Endothelial cell of umbilical vein (primary cell): ENCODE results near the gene NHERF2. TPM values are rescaled to one million over a fixed set of nuclear protein-coding genes. Genes with fewer than 3 reads are reported as not detected.

Experiments used
- BruUV-seq: library from RNA; stranded (reverse); fragments of 400-500 nt; replicated peaks from 2 replicates; lab custom pipeline; 2021; lab: Mats Ljungman, UMichigan
- CTCF ChIA-PET: fragments of 300-600, 350-600 bp; sonication (Branson Sonifier 250); formaldehyde crosslinking; loops from one replicate; lab custom pipeline; 2021; ENCODE audit warnings: antibody characterized with exemption, inconsistent platforms; lab: Charles Lee
- POLR2A ChIA-PET: fragments of 300-600, 350-600 bp; sonication (Branson Sonifier 250); formaldehyde crosslinking; loops from one replicate; lab custom pipeline; 2021; ENCODE audit warnings: antibody characterized with exemption, inconsistent platforms; lab: Charles Lee
- DNase-seq: peaks from one replicate; pipeline ENCODE4 v3.0.0-alpha.2; 2011; ENCODE audit warnings: low read depth, low spot score
- FAIRE-seq: peaks from 2 replicates; lab custom pipeline; 2011; peaks lifted over from hg19 to GRCh38; lab: Jason Lieb, UNC
- H2AFZ ChIP-seq: 2 replicates; pipeline ENCODE4 v1.6.0; 2012; ENCODE audit warnings: low read depth, low read length, control low read depth, inconsistent platforms
- H3K27ac ChIP-seq: 2 replicates; pipeline ENCODE4 v1.5.1; 2011; ENCODE audit warnings: low read depth, mild to moderate bottlenecking, control low read depth, low read length, moderate library complexity; ENCODE audit not compliant: insufficient read depth
- H3K27me3 ChIP-seq, 2 experiments: 2 replicates each; pipeline versions ENCODE4 v1.6.0 to v1.6.1; 2011; ENCODE audit warnings: low read length in 2 of 2, mixed read lengths in 1 of 2; ENCODE audit not compliant: control insufficient read depth in 2 of 2, insufficient read depth in 2 of 2
- H3K36me3 ChIP-seq, 2 experiments: 2 replicates in 1 of 2; 3 replicates in 1 of 2; pipeline ENCODE4 v1.5.1; 2011; ENCODE audit warnings: low read length in 2 of 2, mild to moderate bottlenecking in 1 of 2, moderate library complexity in 1 of 2; ENCODE audit not compliant: control insufficient read depth in 2 of 2, insufficient read depth in 2 of 2; ENCODE audit errors: extremely low read depth in 1 of 2
- H3K4me1 ChIP-seq: 3 replicates; pipeline ENCODE4 v1.5.1; 2011; ENCODE audit warnings: mild to moderate bottlenecking, low read length; ENCODE audit not compliant: control insufficient read depth, insufficient read depth; ENCODE audit errors: extremely low read depth
- H3K4me2 ChIP-seq: 2 replicates; pipeline ENCODE4 v1.6.1; 2011; ENCODE audit warnings: low read length, control low read depth, mixed read lengths; ENCODE audit not compliant: insufficient read depth
- H3K4me3 ChIP-seq, 3 experiments: fragments of 200-600 bp in 1 of 3; sonication (generic), shearing (Covaris generic) in 1 of 3; replicated peaks in 1 of 3; 2 replicates each; pipeline ENCODE4 v1.5.1; 2011 to 2016; ENCODE audit warnings: control low read depth in 3 of 3, low read length in 3 of 3, mild to moderate bottlenecking in 2 of 3, inconsistent platforms in 1 of 3, low read depth in 1 of 3, moderate library complexity in 1 of 3; ENCODE audit not compliant: insufficient read depth in 1 of 3
- H3K79me2 ChIP-seq: 2 replicates; pipeline ENCODE4 v1.6.0; 2012; ENCODE audit warnings: low read length, inconsistent platforms; ENCODE audit not compliant: control insufficient read depth, insufficient read depth
- H3K9ac ChIP-seq: replicated peaks from 2 replicates; pipeline ENCODE3; 2011; ENCODE audit warnings: low read length, control low read depth; ENCODE audit not compliant: insufficient read depth; ENCODE audit errors: extremely low read depth
- H3K9me1 ChIP-seq: replicated peaks from 3 replicates; pipeline ENCODE4 v1.6.0; 2011; ENCODE audit warnings: mild to moderate bottlenecking, low read length; ENCODE audit not compliant: control insufficient read depth, insufficient read depth; ENCODE audit errors: extremely low read depth
- H3K9me3 ChIP-seq: replicated peaks from 2 replicates; pipeline ENCODE4 v1.5.1; 2012; ENCODE audit warnings: low read length, inconsistent platforms; ENCODE audit not compliant: control insufficient read depth, insufficient read depth
- H4K20me1 ChIP-seq: replicated peaks from 2 replicates; pipeline ENCODE3; 2011; ENCODE audit warnings: mild to moderate bottlenecking, low read length; ENCODE audit not compliant: control insufficient read depth, insufficient read depth; ENCODE audit errors: extremely low read depth
- EZH2 ChIP-seq: IDR thresholded peaks from 2 replicates; pipeline ENCODE4 v1.6.1; 2012; ENCODE audit warnings: borderline replicate concordance, low read depth, mild to moderate bottlenecking, moderate library complexity, low read length, inconsistent platforms; ENCODE audit not compliant: severe bottlenecking
- FOS ChIP-seq: IDR thresholded peaks from 2 replicates; pipeline ENCODE4 v1.6.1; 2011; ENCODE audit warnings: mild to moderate bottlenecking, low read length, moderate library complexity, borderline replicate concordance; ENCODE audit not compliant: insufficient read depth
- JUN ChIP-seq: IDR thresholded peaks from 2 replicates; pipeline ENCODE4 v1.6.1; 2011; ENCODE audit warnings: borderline replicate concordance, low read depth; ENCODE audit not compliant: insufficient read length, insufficient read depth
- MYC ChIP-seq: IDR thresholded peaks from one replicate; pipeline ENCODE4 v1.6.1; 2011; ENCODE audit warnings: mild to moderate bottlenecking, low read depth, low read length
- POLR2A ChIP-seq: IDR thresholded peaks from 2 replicates; pipeline ENCODE4 v1.6.1; 2012; ENCODE audit warnings: low read depth, mild to moderate bottlenecking, control low read depth, low read length
- POLR2AphosphoS5 ChIP-seq: IDR thresholded peaks from 2 replicates; pipeline ENCODE4 v1.6.1; 2012; ENCODE audit warnings: low read depth, mild to moderate bottlenecking, control low read depth, low read length, moderate library complexity; ENCODE audit not compliant: insufficient read depth
- dilution Hi-C: fragments of 300-500 bp; cut with MboI; formaldehyde crosslinking; loops from one replicate; pipeline ENCODE4 v1.15.0; 2019; ENCODE audit warnings: low sequenced_read_pairs; ENCODE audit not compliant: extremely low pct_ligation_motif_present
- intact Hi-C: fragments of 100-400 bp; cut with micrococcal nuclease; formaldehyde crosslinking; loops from one replicate; pipeline ENCODE4 v1.10.0; 2022
- polyA plus RNA-seq, 4 experiments: library from polyadenylated mRNA; depleted of rRNA in 3 of 4; stranded (reverse) in 3 of 4; unstranded in 1 of 4; fragments of >200 nt; gene quantifications; 2 replicates each; pipeline versions ENCODE4 v1.2.1 to v1.2.3, GENCODE V29; 2011 to 2012; ENCODE audit warnings: missing spikeins in 1 of 4
- total RNA-seq: library from RNA; stranded (reverse); gene quantifications from 2 replicates; pipeline ENCODE4 v1.2.3, GENCODE V29; 2021

NHERF2 gene
- total and polyA plus RNA-seq, 2 donors (not counting 3 experiments of a cell fraction or from before 2014, with no cell fraction given), result 65.2 to 71.2 TPM

DNA sequence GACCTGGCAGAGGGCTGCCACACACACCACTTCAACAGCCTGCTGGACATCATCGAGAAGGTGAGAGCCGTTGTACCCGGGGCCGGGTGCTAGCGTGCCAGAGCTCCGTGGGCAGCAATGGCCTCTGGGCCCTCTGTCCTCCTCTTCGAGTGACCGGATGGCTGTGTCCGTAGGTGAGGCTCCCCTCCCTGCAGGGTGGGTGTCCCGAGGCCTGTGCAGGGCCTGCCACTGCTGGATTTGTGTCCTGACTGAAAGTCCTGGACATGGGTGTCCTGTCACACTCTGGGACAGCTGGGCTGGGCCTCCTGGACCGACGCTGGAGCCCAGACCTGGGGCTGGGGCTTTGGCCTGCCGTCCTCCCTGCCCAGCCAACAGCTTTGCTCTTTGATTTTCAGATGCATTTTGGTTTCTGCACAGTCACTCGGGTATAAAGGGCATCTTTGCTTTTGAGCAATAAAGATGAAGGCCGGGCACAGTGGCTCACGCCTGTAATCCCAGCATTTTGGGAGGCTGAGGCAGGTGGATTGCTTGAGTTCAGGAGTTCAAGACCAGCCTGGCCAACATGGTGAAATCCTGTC lies 37.8 kb downstream of the NHERF2 start:
- H3K9me1 ChIP-seq, result no peaks in the 10 kb centered on the region
- no peaks in the 10 kb centered on the region for H3K9me3 ChIP-seq
- H3K27ac ChIP-seq, result no peak overlapping the region
- DNase-seq, result no peak
- no peaks in the 10 kb centered on the region for H4K20me1 ChIP-seq
- dilution Hi-C loops, result no loop called here
- no peaks in the 10 kb centered on the region for H3K27me3 ChIP-seq
- no peaks in the 10 kb centered on the region for H3K4me1 ChIP-seq
- no TSS peak for BruUV-seq
- POLR2A ChIA-PET, result no interaction called here
- no peak overlapping the region for H3K4me2 ChIP-seq
- no peaks in the 10 kb centered on the region for H3K79me2 ChIP-seq
- no peak overlapping the region for H2AFZ ChIP-seq
- intact Hi-C loops, result no loop called here
- no peak overlapping the region for H3K9ac ChIP-seq
- CTCF ChIA-PET, result interaction anchor here (0.9 to 1.3 kb wide), 2 partner anchors 9 to 42 kb away, joined by 3 read pairs; no protein-coding TSS in a partner anchor
- no peak for FAIRE-seq
- H3K36me3 ChIP-seq, result peaks cover 0 to 49% of the 10 kb centered on the region in 2 experiments
- TF ChIP-seq FOS (no peak), MYC (no peak), JUN (no peak)
- no peak overlapping the region for H3K4me3 ChIP-seq

DNA sequence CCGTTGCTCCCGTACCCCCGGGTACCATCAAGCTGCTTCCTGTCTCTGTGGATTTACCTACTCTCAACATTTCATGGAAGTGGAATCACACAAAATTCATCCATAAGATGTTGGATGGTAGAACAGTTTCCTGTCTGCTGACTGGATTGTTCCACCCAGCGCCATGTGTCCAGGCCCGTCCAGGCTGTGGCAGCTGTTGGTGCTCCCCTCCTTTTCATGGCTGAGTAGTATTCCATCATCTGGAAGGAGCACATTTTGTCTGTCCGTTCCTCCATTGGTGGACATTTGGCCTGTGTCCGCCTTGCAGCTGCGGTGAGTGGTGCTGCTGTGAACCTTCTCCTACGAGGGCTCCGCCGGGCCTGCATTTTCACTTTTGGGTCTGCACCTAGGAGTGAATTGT lies 39.4 kb downstream of the NHERF2 start:
- H3K4me1 ChIP-seq, result no peaks in the 10 kb centered on the region
- peaks cover 0 to 45% of the 10 kb centered on the region in 2 experiments for H3K36me3 ChIP-seq
- H3K79me2 ChIP-seq, result no peaks in the 10 kb centered on the region
- intact Hi-C loops (no loop called here), dilution Hi-C loops (no loop called here)
- no peaks in the 10 kb centered on the region for H3K9me1 ChIP-seq
- H3K4me2 ChIP-seq, result no peak overlapping the region
- H3K4me3 ChIP-seq, result no peak overlapping the region
- POLR2A ChIA-PET, result no interaction called here
- CTCF ChIA-PET, result interaction anchor here (1.4 kb wide), 1 partner anchor 75 kb away, joined by 4 read pairs; no protein-coding TSS in a partner anchor
- no peak overlapping the region for H2AFZ ChIP-seq
- no peak overlapping the region for H3K9ac ChIP-seq
- no peaks in the 10 kb centered on the region for H3K27me3 ChIP-seq
- no TSS peak for BruUV-seq
- H3K27ac ChIP-seq, result no peak overlapping the region
- no peaks in the 10 kb centered on the region for H3K9me3 ChIP-seq
- DNase-seq (no peak), FAIRE-seq (no peak)
- TF ChIP-seq EZH2, result no peak
- TF ChIP-seq POLR2AphosphoS5, result no peak
- TF ChIP-seq POLR2A, result no peak
- no peak for TF ChIP-seq JUN
- TF ChIP-seq FOS, result no peak
- no peaks in the 10 kb centered on the region for H4K20me1 ChIP-seq
